Pancreas (tissue), 10 donors: Measurements from ENCODE around the gene JPH3. TPM values are rescaled to one million over a fixed set of nuclear protein-coding genes. Genes with fewer than 3 reads are reported as not detected.

Experiments used
- ATAC-seq, 4 donors: fragments of 200-7000 bp; cut with Tn5 transposase; one replicate each; pipeline versions ENCODE4 v1.8.0 to v1.9.1; 2020; ENCODE audit warnings: mild to moderate bottlenecking in 4 of 4, moderate library complexity in 4 of 4
- DNase-seq, 6 donors: peaks; one replicate each; pipeline ENCODE4 v3.0.0-alpha.2; 2020
- FAIRE-seq: peaks from 2 replicates; lab custom pipeline; 2012; peaks lifted over from hg19 to GRCh38; lab: Jason Lieb, UNC
- H3K27ac ChIP-seq, 4 donors: fragments of 200-600 bp; sonication (generic); 1 replicate in 3 of 4; 2 replicates in 1 of 4; pipeline versions ENCODE4 v1.5.0 to v1.8.0; 2020
- H3K27me3 ChIP-seq, 4 donors: fragments of 200-600 bp; one replicate each; pipeline ENCODE4 v1.8.0; 2021
- H3K36me3 ChIP-seq, 3 donors: fragments of 200-600 bp; sonication (generic) in 1 of 3; one replicate each; pipeline versions ENCODE4 v1.5.0 to v1.8.0; 2020 to 2021
- H3K4me1 ChIP-seq, 3 donors: fragments of 200-600 bp; one replicate each; pipeline ENCODE4 v1.8.0; 2021
- H3K4me3 ChIP-seq, 4 donors: fragments of 200-600 bp; sonication (generic) in 2 of 4; one replicate each; pipeline versions ENCODE4 v1.5.0 to v1.8.0; 2020 to 2021
- H3K9me3 ChIP-seq, 4 donors: fragments of 200-600 bp; one replicate each; pipeline ENCODE4 v1.8.0; 2021
- WGBS, 2 donors: extraction: QIAGEN DNeasy Blood & Tissue Kit; methylation state at CpG; one replicate each; pipeline ENCODE4 v1.1.7; 2013; 5-methylcytosine and 5-hydroxymethylcytosine counted together
- intact Hi-C, 3 donors: fragments of 100-400 bp; cut with DNase I; formaldehyde crosslinking; loops; one replicate each; pipeline versions ENCODE4 v1.11.1 to v1.14.2; 2022
- polyA plus RNA-seq, 2 donors: library from polyadenylated mRNA; stranded (reverse); fragments of 200-250 nt; gene quantifications; one replicate each; pipeline ENCODE4 v1.2.3, GENCODE V29; 2013
- total RNA-seq, 6 donors: library from RNA; stranded (reverse); fragmentation: NEBNext Ultra II Directional in 4 of 6; extraction: Animal tissue kit (Norgen Biotek cat#: 25700) in 4 of 6; gene quantifications; one replicate each; pipeline versions ENCODE4 v1.2.1 to v1.2.4, GENCODE V29; 2021 to 2023
- TF ChIP-seq, protein P1 (sequence below), 4 donors: fragments of 200-600 bp; sonication (generic) in 3 of 4; IDR thresholded peaks; one replicate each; pipeline versions ENCODE4 v1.5.0 to v1.8.0; 2021; ENCODE audit warnings: antibody characterized with exemption in 4 of 4
- donor health status: healthy with polysubstance abuse.
- donor health status: DM: no; HTN: no; CAD: no; lungs with moderate emphysema.
- donor health status: DM: no; HTN: no; CAD: no.
- donor health status: control.
- donor health status: control.
- donor health status: Bipolar disorder and iron deficiency.
- donor health status: DM: yes; HTN: yes; CAD: no.
- donor health status: DM: no; HTN: no; CAD: no.
- donor health status: DM: no; HTN: no; CAD: no.
- donor health status: DM: yes; HTN: yes; CAD: no.

Gene JPH3
- total and polyA plus RNA-seq, 8 donors: 0.09 to 1.9 (median 0.41) TPM

DNA sequence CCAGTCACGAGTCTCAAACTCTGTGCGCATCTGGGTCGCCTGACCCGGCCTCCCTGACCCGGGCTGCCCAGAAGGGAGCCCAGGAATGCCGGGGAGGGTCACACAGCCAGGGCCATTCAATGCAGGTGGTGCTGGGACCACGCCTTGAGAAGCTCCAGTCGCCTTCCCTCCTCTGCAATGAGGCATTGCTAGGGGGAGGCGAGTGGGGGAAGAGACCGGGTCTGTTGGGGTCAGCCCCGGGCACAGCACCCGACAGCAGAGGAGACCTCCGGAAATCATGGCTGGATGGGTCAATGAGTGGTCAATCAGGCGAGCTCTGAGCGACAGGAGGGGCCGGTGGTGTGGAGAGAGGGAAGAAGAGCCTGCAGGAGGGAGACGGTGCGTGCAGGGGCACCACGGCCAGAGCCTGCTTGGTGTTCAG lies 13.3 kb downstream of the JPH3 start:
- TF ChIP-seq, protein P1, sequence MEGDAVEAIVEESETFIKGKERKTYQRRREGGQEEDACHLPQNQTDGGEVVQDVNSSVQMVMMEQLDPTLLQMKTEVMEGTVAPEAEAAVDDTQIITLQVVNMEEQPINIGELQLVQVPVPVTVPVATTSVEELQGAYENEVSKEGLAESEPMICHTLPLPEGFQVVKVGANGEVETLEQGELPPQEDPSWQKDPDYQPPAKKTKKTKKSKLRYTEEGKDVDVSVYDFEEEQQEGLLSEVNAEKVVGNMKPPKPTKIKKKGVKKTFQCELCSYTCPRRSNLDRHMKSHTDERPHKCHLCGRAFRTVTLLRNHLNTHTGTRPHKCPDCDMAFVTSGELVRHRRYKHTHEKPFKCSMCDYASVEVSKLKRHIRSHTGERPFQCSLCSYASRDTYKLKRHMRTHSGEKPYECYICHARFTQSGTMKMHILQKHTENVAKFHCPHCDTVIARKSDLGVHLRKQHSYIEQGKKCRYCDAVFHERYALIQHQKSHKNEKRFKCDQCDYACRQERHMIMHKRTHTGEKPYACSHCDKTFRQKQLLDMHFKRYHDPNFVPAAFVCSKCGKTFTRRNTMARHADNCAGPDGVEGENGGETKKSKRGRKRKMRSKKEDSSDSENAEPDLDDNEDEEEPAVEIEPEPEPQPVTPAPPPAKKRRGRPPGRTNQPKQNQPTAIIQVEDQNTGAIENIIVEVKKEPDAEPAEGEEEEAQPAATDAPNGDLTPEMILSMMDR (IDR thresholded peaks at IDR 0.05): no peak

DNA sequence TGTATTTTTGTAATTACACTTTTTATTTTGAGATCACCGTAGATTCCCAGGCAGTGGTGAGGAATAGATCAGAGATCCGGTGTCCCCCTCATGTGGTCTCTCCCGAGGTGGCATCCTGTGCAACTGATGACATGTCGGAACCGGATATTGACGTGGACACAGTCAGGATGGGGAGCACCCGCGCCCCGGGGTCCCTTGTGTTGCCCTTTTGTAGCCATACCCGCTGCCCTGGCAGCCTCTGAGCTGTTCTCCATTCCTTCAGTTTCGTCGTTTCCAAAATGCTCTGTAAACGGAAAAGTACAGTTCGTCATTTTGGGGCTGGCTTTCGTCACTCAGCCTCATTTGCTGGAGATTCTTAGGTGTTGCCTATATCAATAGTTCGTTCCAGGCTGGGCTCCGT lies 14.2 kb downstream of the JPH3 start:
- intact Hi-C loops: no loop called here
- Histone ChIP-seq H3K4me1 (no peaks in the 10 kb centered on the region), H3K27me3 (no peaks in the 10 kb centered on the region), H3K9me3 (no peaks in the 10 kb centered on the region), H3K27ac (no peak overlapping the region), H3K4me3 (no peak overlapping the region), H3K36me3 (no peaks in the 10 kb centered on the region)
- FAIRE-seq: no peak
- no peak for ATAC-seq
- WGBS, 2 donors: 58 to 73% methylated on average over 17 of the region's 17 CpGs
- no peak for DNase-seq
- TF ChIP-seq, protein P1 (IDR thresholded peaks at IDR 0.05): no peak

More for the DNA sequence above, 13.3 kb downstream of the JPH3 start:
- H3K9me3 ChIP-seq: no peaks in the 10 kb centered on the region
- no peak for ATAC-seq
- DNase-seq: no peak
- intact Hi-C loops: no loop called here
- H3K4me3 ChIP-seq: no peak overlapping the region
- H3K4me1 ChIP-seq: no peaks in the 10 kb centered on the region
- H3K27ac ChIP-seq: no peak overlapping the region
- H3K27me3 ChIP-seq: no peaks in the 10 kb centered on the region
- WGBS, 2 donors: 57% methylated on average over 18 to 19 of the region's 19 CpGs
- FAIRE-seq: no peak
- H3K36me3 ChIP-seq: no peaks in the 10 kb centered on the region

DNA sequence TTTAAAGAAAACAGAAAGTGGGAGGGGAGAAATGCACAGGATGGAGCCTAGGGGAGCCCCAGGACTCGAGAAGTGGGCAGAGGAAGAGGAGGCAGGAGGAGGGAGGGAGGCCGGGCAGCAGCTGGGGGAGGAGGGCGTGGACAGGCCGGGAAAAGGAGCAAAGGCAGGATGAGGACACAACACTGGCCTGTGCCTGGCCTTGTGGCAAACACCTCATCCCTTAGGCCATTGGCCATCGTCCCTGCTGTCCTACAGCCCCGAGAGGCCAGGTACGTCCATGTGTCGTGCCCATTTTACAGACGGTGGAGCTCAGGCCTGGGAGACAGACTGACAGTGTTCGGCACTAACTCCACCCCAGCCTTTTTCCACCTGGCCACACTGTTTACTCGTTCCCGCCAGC lies 15.9 kb downstream of the JPH3 start:
- Histone ChIP-seq H3K4me3 (no peak overlapping the region), H3K27me3 (no peaks in the 10 kb centered on the region), H3K9me3 (no peaks in the 10 kb centered on the region), H3K27ac (no peak overlapping the region), H3K4me1 (no peaks in the 10 kb centered on the region), H3K36me3 (no peaks in the 10 kb centered on the region)
- ATAC-seq (no peak), FAIRE-seq (no peak), DNase-seq (no peak)
- WGBS, 2 donors: 55 to 77% methylated on average over 12 of the region's 12 CpGs
- TF ChIP-seq, protein P1 (IDR thresholded peaks at IDR 0.05): no peak
- intact Hi-C loops: no loop called here

DNA sequence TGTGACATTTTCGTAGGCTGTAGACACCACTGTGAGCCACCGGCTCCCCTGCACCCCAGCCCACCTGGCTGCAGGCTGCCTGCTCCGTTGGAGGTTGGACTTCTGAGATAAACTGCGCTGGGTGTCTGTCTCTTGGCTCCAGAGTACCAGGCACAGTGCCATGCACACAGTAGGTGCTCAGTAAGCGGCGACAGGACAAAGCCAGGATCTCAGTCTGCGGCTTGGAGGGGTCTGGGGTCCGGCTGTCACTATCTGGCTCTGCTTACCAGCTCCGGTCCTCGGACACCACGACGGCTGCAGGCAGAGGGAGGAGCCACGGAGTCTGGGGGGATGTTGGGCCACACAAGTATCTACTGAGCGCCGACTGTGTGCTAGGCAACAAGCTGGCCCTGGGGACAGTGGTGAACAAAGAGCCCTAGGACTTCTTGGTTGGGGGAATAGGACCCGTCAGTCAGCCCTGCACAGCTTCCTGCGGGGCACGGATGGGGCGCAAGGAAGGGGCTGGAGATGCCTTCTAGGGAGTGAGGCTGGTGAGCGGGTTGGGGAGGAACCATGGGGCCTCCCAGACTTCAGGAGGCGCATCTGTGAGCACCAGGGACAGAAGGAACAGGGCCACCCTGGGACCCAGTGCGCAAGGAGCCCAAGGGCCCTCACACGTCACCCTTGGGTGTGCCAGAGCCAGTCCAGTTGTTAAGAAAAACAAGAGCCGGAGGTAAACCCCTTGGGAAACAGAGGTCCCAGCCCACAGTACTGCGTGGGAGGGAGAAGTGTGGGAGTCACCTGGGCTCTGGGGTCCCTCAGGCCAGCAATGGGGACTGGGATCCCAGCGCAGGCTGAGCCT lies 17.3 kb downstream of the JPH3 start:
- Histone ChIP-seq H3K27me3 (no peaks in the 10 kb centered on the region), H3K4me1 (no peaks in the 10 kb centered on the region), H3K9me3 (no peaks in the 10 kb centered on the region), H3K36me3 (no peaks in the 10 kb centered on the region), H3K27ac (no peak overlapping the region), H3K4me3 (no peak overlapping the region)
- DNase-seq: no peak
- WGBS, 2 donors: 40 to 41% methylated on average over 26 of the region's 26 CpGs
- intact Hi-C loops: no loop called here
- TF ChIP-seq, protein P1 (IDR thresholded peaks at IDR 0.05): no peak
- no peak for FAIRE-seq
- no peak for ATAC-seq

DNA sequence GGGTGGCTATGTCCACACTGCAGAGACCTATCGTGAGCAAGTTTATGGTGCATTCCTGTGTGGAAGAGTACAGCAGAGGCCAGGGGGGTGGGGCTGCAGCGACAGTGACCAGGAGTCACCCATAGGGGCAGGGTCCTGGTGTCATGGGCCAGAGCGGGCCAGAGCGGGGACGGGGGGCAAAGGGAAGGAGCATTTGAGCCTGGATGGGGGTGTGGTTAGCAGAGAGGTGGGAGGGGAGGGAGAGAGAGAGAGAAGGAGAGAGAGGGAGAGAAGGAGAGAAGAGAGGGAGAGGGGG lies 17.8 kb downstream of the JPH3 start:
- intact Hi-C loops: no loop called here
- DNase-seq: no peak
- Histone ChIP-seq H3K4me1 (no peaks in the 10 kb centered on the region), H3K4me3 (no peak overlapping the region), H3K36me3 (no peaks in the 10 kb centered on the region), H3K27ac (no peak overlapping the region), H3K9me3 (no peaks in the 10 kb centered on the region), H3K27me3 (no peaks in the 10 kb centered on the region)
- TF ChIP-seq, protein P1 (IDR thresholded peaks at IDR 0.05): no peak
- FAIRE-seq: no peak
- no peak for ATAC-seq
- WGBS, 2 donors: 5 to 21% methylated on average over 5 of the region's 5 CpGs
